HepG2 (cell line): ENCODE measurements around the gene IL22RA1. TPM values are rescaled to one million over a fixed set of nuclear protein-coding genes. Genes with fewer than 3 reads are reported as not detected.

Experiments
- DMAP1 ChIP-seq: IDR thresholded peaks from 2 replicates; pipeline ENCODE4 v1.6.1; 2016
- HNF4G ChIP-seq, 2 experiments: sonication (generic) in 1 of 2; formaldehyde crosslinking in 1 of 2; IDR thresholded peaks; 2 replicates each; pipeline versions ENCODE4 v1.4.0 to v1.6.1; 2011 to 2020; ENCODE audit warnings: borderline replicate concordance in 2 of 2, low read depth in 2 of 2, mild to moderate bottlenecking in 2 of 2, low read length in 1 of 2, missing genetic modification reagents in 1 of 2, moderate library complexity in 1 of 2
- KDM3A ChIP-seq: IDR thresholded peaks from 2 replicates; pipeline ENCODE4 v1.6.1; 2018; ENCODE audit warnings: low read depth, missing compliant biosample characterization
- MED13 ChIP-seq: sonication (generic); formaldehyde crosslinking; IDR thresholded peaks from 2 replicates; pipeline ENCODE4 v1.5.0; 2020; ENCODE audit warnings: missing genetic modification reagents
- MTA1 ChIP-seq: sonication (generic); formaldehyde crosslinking; IDR thresholded peaks from 2 replicates; pipeline ENCODE4 v1.4.0; 2020; ENCODE audit warnings: missing genetic modification reagents, mild to moderate bottlenecking, borderline replicate concordance
- NCOA5 ChIP-seq: sonication (generic); formaldehyde crosslinking; IDR thresholded peaks from 2 replicates; pipeline ENCODE4 v1.4.0; 2020; ENCODE audit warnings: missing genetic modification reagents
- NFKB2 ChIP-seq: sonication (generic); formaldehyde crosslinking; IDR thresholded peaks from 2 replicates; pipeline ENCODE4 v1.4.0; 2020; ENCODE audit warnings: missing genetic modification reagents, borderline replicate concordance
- SP140L ChIP-seq: sonication (generic); formaldehyde crosslinking; IDR thresholded peaks from 2 replicates; pipeline ENCODE4 v1.4.0; 2020; ENCODE audit warnings: missing genetic modification reagents, borderline replicate concordance
- TEAD2 ChIP-seq: sonication (generic); formaldehyde crosslinking; IDR thresholded peaks from 2 replicates; pipeline ENCODE4 v1.9.0; 2021; ENCODE audit warnings: missing genetic modification reagents
- YY1 ChIP-seq: IDR thresholded peaks from 2 replicates; pipeline ENCODE4 v1.6.1; 2011; ENCODE audit warnings: low read length, low read depth, moderate library complexity, mild to moderate bottlenecking; ENCODE audit not compliant: insufficient read depth, insufficient replicate concordance
- ZC3H4 ChIP-seq: sonication (generic); formaldehyde crosslinking; IDR thresholded peaks from 2 replicates; pipeline ENCODE4 v1.4.0; 2020; ENCODE audit warnings: missing genetic modification reagents, borderline replicate concordance
- ZFAT ChIP-seq: sonication (generic); formaldehyde crosslinking; conservative IDR thresholded peaks from 2 replicates; pipeline ENCODE4 v1.8.1; 2023; ENCODE audit warnings: missing genetic modification reagents, inconsistent platforms
- ZNF331 ChIP-seq: sonication (generic); formaldehyde crosslinking; IDR thresholded peaks from 2 replicates; pipeline ENCODE4 v1.4.0; 2020; ENCODE audit warnings: missing genetic modification reagents
- ZNF556 ChIP-seq: sonication (generic); formaldehyde crosslinking; IDR thresholded peaks from 2 replicates; pipeline ENCODE4 v1.4.0; 2020; ENCODE audit warnings: mild to moderate bottlenecking, missing genetic modification reagents, borderline replicate concordance
- ZNF720 ChIP-seq: sonication (generic); formaldehyde crosslinking; IDR thresholded peaks from 2 replicates; pipeline ENCODE4 v1.4.0; 2020; ENCODE audit warnings: missing genetic modification reagents
- ZNF768 ChIP-seq: sonication (generic); formaldehyde crosslinking; IDR thresholded peaks from 2 replicates; pipeline ENCODE4 v1.4.0; 2020; ENCODE audit warnings: missing genetic modification reagents
- ZSCAN22 ChIP-seq: sonication (generic); formaldehyde crosslinking; IDR thresholded peaks from 2 replicates; pipeline ENCODE4 v1.4.0; 2020; ENCODE audit warnings: mild to moderate bottlenecking, missing genetic modification reagents
- ZSCAN30 ChIP-seq: sonication (generic); formaldehyde crosslinking; IDR thresholded peaks from 2 replicates; pipeline ENCODE4 v1.5.0; 2020; ENCODE audit warnings: mild to moderate bottlenecking, missing genetic modification reagents
- polyA plus RNA-seq, 8 experiments: library from polyadenylated mRNA; depleted of rRNA in 3 of 8; stranded (reverse) in 7 of 8; unstranded in 1 of 8; fragments of >200 nt; fragmentation: Illumina TruSeq in 4 of 8; extraction: Trizol in 4 of 8; gene quantifications; 2 replicates each; pipeline versions ENCODE4 v1.2.1 to v1.2.3, GENCODE V29; 2011 to 2016; ENCODE audit warnings: low read depth in 4 of 8, missing spikeins in 1 of 8, mixed read lengths in 1 of 8; ENCODE audit not compliant: insufficient read depth in 1 of 8
- total RNA-seq, 5 experiments: library from RNA; depleted of rRNA; stranded (reverse); fragments of >200 nt; fragmentation: Illumina TruSeq; extraction: Trizol; gene quantifications; 2 replicates each; pipeline ENCODE4 v1.2.3, GENCODE V29; 2016; ENCODE audit warnings: low read depth in 1 of 5
- TF ChIP-seq, protein P1 (sequence below): sonication (generic); formaldehyde crosslinking; IDR thresholded peaks from 2 replicates; pipeline ENCODE4 v1.5.0; 2020; ENCODE audit warnings: mild to moderate bottlenecking, missing genetic modification reagents, moderate library complexity
- TF ChIP-seq, protein P2 (sequence below): sonication (generic); formaldehyde crosslinking; IDR thresholded peaks from 2 replicates; pipeline ENCODE4 v1.5.0; 2020; ENCODE audit warnings: mild to moderate bottlenecking, missing genetic modification reagents
- TF ChIP-seq, protein P3 (sequence below): sonication (generic); formaldehyde crosslinking; IDR thresholded peaks from 2 replicates; pipeline ENCODE4 v1.4.0; 2020; ENCODE audit warnings: mild to moderate bottlenecking, missing genetic modification reagents, borderline replicate concordance
- TF ChIP-seq, protein P4 (sequence below): sonication (generic); formaldehyde crosslinking; IDR thresholded peaks from 2 replicates; pipeline ENCODE4 v1.4.0; 2020; ENCODE audit warnings: missing genetic modification reagents, borderline replicate concordance

Gene IL22RA1
- total and polyA plus RNA-seq, 2 of the 13 experiments (the other 11 are each of a cell fraction or from before 2014, with no cell fraction given), result 4.4 to 10.2 TPM

DNA sequence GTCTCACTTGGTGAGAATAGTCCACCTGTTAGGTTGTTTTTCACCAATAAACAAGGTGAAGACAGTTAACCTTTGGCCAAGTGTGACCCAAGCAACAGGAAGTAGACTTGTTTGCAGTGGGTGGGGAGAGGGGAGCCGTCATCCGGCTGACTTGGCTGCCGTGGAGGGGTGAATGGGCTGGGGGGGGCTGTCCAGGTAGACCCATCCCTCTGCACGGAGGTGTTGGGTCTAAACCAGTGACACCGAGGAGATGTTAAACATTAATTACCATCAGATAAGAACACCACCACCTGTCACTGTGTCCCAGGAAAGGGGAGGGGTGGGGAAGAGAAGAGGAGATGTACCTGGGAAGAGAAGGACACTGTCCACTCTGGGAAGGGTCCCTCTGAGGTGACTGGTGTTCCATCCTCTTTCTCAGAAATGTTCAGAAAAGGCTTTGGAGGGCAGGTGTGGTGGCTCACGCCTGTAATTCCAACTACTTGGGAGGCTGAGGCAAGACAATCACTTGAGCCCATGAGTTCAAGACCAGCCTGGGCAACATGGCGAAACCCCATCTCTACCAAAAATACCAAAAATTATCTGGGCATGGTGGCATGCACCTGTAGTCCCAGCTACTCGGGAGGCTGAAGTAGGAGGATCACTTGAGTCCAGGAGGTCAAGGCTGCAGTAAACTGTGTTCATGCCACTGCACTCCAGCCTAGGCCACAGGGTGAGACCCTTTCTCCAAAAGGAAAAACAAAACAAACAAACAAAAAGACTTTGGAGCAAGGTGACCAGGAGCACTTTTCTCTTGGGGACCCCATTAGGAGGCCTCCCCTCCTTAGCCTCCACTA lies 24.3 kb downstream of the IL22RA1 start (continued):
- TF ChIP-seq, protein P1, sequence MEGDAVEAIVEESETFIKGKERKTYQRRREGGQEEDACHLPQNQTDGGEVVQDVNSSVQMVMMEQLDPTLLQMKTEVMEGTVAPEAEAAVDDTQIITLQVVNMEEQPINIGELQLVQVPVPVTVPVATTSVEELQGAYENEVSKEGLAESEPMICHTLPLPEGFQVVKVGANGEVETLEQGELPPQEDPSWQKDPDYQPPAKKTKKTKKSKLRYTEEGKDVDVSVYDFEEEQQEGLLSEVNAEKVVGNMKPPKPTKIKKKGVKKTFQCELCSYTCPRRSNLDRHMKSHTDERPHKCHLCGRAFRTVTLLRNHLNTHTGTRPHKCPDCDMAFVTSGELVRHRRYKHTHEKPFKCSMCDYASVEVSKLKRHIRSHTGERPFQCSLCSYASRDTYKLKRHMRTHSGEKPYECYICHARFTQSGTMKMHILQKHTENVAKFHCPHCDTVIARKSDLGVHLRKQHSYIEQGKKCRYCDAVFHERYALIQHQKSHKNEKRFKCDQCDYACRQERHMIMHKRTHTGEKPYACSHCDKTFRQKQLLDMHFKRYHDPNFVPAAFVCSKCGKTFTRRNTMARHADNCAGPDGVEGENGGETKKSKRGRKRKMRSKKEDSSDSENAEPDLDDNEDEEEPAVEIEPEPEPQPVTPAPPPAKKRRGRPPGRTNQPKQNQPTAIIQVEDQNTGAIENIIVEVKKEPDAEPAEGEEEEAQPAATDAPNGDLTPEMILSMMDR (CRISPR knock-in tag), result no peak
- TF ChIP-seq ZFAT (CRISPR knock-in tag), result no peak
- peak; percentile 13; the same call in 1 of the 2 replicates for TF ChIP-seq ZNF556 (CRISPR knock-in tag)
- TF ChIP-seq YY1, result no peak
- TF ChIP-seq, protein P2, sequence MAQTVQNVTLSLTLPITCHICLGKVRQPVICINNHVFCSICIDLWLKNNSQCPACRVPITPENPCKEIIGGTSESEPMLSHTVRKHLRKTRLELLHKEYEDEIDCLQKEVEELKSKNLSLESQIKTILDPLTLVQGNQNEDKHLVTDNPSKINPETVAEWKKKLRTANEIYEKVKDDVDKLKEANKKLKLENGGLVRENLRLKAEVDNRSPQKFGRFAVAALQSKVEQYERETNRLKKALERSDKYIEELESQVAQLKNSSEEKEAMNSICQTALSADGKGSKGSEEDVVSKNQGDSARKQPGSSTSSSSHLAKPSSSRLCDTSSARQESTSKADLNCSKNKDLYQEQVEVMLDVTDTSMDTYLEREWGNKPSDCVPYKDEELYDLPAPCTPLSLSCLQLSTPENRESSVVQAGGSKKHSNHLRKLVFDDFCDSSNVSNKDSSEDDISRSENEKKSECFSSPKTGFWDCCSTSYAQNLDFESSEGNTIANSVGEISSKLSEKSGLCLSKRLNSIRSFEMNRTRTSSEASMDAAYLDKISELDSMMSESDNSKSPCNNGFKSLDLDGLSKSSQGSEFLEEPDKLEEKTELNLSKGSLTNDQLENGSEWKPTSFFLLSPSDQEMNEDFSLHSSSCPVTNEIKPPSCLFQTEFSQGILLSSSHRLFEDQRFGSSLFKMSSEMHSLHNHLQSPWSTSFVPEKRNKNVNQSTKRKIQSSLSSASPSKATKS (CRISPR knock-in tag), result no peak
- TF ChIP-seq SP140L (CRISPR knock-in tag), result no peak
- TF ChIP-seq ZC3H4, result no peak
- no peak for TF ChIP-seq ZSCAN22
- TF ChIP-seq TEAD2 (CRISPR knock-in tag), result no peak
- no peak; the same call in 1 of the 2 replicates for TF ChIP-seq KDM3A
- TF ChIP-seq MTA1 (CRISPR knock-in tag), result no peak
- no peak for TF ChIP-seq ZNF768 (CRISPR knock-in tag)
- no peak; the same call in 1 of the 2 replicates for TF ChIP-seq DMAP1 (CRISPR knock-in tag)
- no peak for TF ChIP-seq MED13 (CRISPR knock-in tag)
- TF ChIP-seq, protein P3, sequence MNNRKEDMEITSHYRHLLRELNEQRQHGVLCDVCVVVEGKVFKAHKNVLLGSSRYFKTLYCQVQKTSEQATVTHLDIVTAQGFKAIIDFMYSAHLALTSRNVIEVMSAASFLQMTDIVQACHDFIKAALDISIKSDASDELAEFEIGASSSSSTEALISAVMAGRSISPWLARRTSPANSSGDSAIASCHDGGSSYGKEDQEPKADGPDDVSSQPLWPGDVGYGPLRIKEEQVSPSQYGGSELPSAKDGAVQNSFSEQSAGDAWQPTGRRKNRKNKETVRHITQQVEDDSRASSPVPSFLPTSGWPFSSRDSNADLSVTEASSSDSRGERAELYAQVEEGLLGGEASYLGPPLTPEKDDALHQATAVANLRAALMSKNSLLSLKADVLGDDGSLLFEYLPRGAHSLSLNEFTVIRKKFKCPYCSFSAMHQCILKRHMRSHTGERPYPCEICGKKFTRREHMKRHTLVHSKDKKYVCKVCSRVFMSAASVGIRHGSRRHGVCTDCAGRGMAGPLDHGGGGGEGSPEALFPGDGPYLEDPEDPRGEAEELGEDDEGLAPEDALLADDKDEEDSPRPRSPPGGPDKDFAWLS (CRISPR knock-in tag), result no peak
- no peak for TF ChIP-seq NFKB2 (CRISPR knock-in tag)
- no peak for TF ChIP-seq ZNF720 (CRISPR knock-in tag)
- TF ChIP-seq NCOA5, result no peak
- TF ChIP-seq ZSCAN30 (CRISPR knock-in tag), result no peak
- TF ChIP-seq, protein P4, sequence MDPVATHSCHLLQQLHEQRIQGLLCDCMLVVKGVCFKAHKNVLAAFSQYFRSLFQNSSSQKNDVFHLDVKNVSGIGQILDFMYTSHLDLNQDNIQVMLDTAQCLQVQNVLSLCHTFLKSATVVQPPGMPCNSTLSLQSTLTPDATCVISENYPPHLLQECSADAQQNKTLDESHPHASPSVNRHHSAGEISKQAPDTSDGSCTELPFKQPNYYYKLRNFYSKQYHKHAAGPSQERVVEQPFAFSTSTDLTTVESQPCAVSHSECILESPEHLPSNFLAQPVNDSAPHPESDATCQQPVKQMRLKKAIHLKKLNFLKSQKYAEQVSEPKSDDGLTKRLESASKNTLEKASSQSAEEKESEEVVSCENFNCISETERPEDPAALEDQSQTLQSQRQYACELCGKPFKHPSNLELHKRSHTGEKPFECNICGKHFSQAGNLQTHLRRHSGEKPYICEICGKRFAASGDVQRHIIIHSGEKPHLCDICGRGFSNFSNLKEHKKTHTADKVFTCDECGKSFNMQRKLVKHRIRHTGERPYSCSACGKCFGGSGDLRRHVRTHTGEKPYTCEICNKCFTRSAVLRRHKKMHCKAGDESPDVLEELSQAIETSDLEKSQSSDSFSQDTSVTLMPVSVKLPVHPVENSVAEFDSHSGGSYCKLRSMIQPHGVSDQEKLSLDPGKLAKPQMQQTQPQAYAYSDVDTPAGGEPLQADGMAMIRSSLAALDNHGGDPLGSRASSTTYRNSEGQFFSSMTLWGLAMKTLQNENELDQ (CRISPR knock-in tag), result no peak
- no peak for TF ChIP-seq ZNF331
- peak; percentile 70 for TF ChIP-seq HNF4G (IDR thresholded peaks at IDR 0.05; ENCODE audit: borderline replicate concordance, low read depth, low read length)
- TF ChIP-seq HNF4G (CRISPR knock-in tag; IDR thresholded peaks at IDR 0.05; ENCODE audit: borderline replicate concordance, low read depth), result peak; percentile 76; the same call in 1 of the 2 replicates
